Urinary bladder (tissue), 4 donors: ENCODE measurements around the gene ANKH. TPM values are rescaled to one million over a fixed set of nuclear protein-coding genes. Genes with fewer than 3 reads are reported as not detected.
"Not testable (repeated sequence)": the region's sequence is repeated elsewhere in the genome, so short reads cannot be mapped to it uniquely, and the experiment has no call there.

Source experiments
- DNase-seq: peaks from one replicate; pipeline ENCODE4 v3.0.0-alpha.2; 2015; ENCODE audit errors: extremely low spot score
- H3K27ac ChIP-seq: one replicate; pipeline ENCODE4 v1.5.1; 2013; ENCODE audit warnings: low read depth, mild to moderate bottlenecking, moderate library complexity
- H3K36me3 ChIP-seq: one replicate; pipeline ENCODE4 v1.6.1; 2013; ENCODE audit warnings: mild to moderate bottlenecking, moderate library complexity; ENCODE audit not compliant: insufficient read depth
- H3K4me1 ChIP-seq: one replicate; pipeline ENCODE4 v1.6.1; 2013; ENCODE audit warnings: mild to moderate bottlenecking, moderate library complexity; ENCODE audit not compliant: insufficient read depth
- H3K4me3 ChIP-seq: one replicate; pipeline ENCODE4 v1.5.1; 2013; ENCODE audit warnings: low read depth, low read length
- WGBS: extraction: QIAGEN DNeasy Blood & Tissue Kit; methylation state at CpG from one replicate; pipeline ENCODE4 v1.1.7; 2013; 5-methylcytosine and 5-hydroxymethylcytosine counted together
- polyA plus RNA-seq: library from polyadenylated mRNA; stranded (reverse); fragments of 200-250 nt; gene quantifications from one replicate; pipeline ENCODE4 v1.2.3, GENCODE V29; 2013
- total RNA-seq: library from RNA; depleted of rRNA; stranded (reverse); fragments of >200 nt; gene quantifications from one replicate; pipeline ENCODE4 v1.2.3, GENCODE V29; 2014
- donor health status: healthy with polysubstance abuse.
- donor health status: healthy.

The ANKH gene
- total and polyA plus RNA-seq, 2 donors, result 18.1 to 23.0 TPM

- H3K27ac ChIP-seq, DNase-seq, H3K4me3 ChIP-seq, H3K4me1 ChIP-seq, H3K36me3 ChIP-seq: not testable (repeated sequence)
- WGBS, result 99% methylated on average over 4 of the region's 4 CpGs
These were observed 74.2 kb downstream of the ANKH start for GRCh38 chr5:14797385-14797784.

DNA sequence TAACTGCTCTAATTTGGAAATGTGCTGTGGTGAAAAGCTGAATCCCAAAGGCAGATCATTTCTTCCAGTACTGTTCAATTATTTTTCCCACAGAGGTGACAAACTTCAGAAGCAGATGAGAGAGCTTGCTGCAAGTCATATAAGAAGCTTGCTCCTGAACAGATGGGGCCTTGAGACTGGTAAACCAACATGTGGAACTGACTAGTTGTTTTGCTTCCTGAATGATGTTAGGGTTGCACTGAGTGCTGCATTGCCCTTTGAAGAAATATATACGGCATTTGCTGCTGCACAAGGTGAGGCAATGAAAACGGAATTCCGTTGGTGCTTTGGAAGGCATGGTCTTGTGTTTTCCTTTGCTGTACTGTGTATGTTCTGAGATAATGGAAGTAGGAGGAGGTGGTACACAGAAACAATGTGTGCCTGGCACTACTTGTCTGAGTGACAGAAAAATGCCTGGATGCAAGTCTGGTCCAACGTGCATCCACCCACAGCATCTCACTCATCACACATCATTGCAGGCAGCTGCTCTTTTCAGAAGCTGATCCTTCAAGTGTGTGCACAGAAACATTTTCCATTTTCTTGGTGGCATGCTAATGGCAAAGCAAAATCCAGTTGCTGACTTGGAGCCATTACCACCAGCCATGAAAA is 76.9 kb downstream of the ANKH start:
- WGBS, result 69% methylated on average over 4 of the region's 4 CpGs
- H3K27ac ChIP-seq, result no peak overlapping the region
- no peak for DNase-seq

GRCh38 chr5:14793851-14794250 is 77.7 kb downstream of the ANKH start:
- DNase-seq, result no peak
- H3K27ac ChIP-seq, result no peak overlapping the region
- no peaks in the 10 kb centered on the region for H3K36me3 ChIP-seq
- H3K4me1 ChIP-seq, result peaks cover 2% of the 10 kb centered on the region
- H3K4me3 ChIP-seq, result no peak overlapping the region
- 79% methylated on average over 5 of the region's 5 CpGs for WGBS

More for the DNA sequence above, 76.9 kb downstream of the ANKH start:
- H3K4me3 ChIP-seq, result no peak overlapping the region
- H3K4me1 ChIP-seq, result peaks cover 2% of the 10 kb centered on the region
- no peaks in the 10 kb centered on the region for H3K36me3 ChIP-seq

- H3K36me3 ChIP-seq, result no peaks in the 10 kb centered on the region
- no peak overlapping the region for H3K4me3 ChIP-seq
- H3K27ac ChIP-seq, result no peak overlapping the region
- peaks cover 2% of the 10 kb centered on the region for H3K4me1 ChIP-seq
- no peak for DNase-seq
- 96% methylated on average over 5 of the region's 5 CpGs for whole genome bisulfite sequencing
These were observed 80.7 kb downstream of the ANKH start for GRCh38 chr5:14790911-14791310.

GRCh38 chr5:14790220-14790619 is 81.4 kb downstream of the ANKH start:
- 75% methylated on average over 2 of the region's 2 CpGs for whole genome bisulfite sequencing
- peaks cover 2% of the 10 kb centered on the region for H3K4me1 ChIP-seq
- H3K4me3 ChIP-seq, result no peak overlapping the region
- no peak for DNase-seq
- no peaks in the 10 kb centered on the region for H3K36me3 ChIP-seq
- H3K27ac ChIP-seq, result no peak overlapping the region

GRCh38 chr5:14787801-14788579 is 83.6 kb downstream of the ANKH start:
- Histone ChIP-seq H3K4me3 (no peak overlapping the region), H3K4me1 (no peaks in the 10 kb centered on the region), H3K36me3 (no peaks in the 10 kb centered on the region), H3K27ac (no peak overlapping the region)
- WGBS, result 89% methylated on average over 6 of the region's 6 CpGs
- DNase-seq, result no peak

GRCh38 chr5:14783691-14784090 is 87.9 kb downstream of the ANKH start:
- Histone ChIP-seq H3K27ac (no peak overlapping the region), H3K4me3 (no peak overlapping the region), H3K36me3 (no peaks in the 10 kb centered on the region), H3K4me1 (no peaks in the 10 kb centered on the region)
- DNase-seq, result no peak
- 95% methylated on average over 4 of the region's 4 CpGs for WGBS

DNA sequence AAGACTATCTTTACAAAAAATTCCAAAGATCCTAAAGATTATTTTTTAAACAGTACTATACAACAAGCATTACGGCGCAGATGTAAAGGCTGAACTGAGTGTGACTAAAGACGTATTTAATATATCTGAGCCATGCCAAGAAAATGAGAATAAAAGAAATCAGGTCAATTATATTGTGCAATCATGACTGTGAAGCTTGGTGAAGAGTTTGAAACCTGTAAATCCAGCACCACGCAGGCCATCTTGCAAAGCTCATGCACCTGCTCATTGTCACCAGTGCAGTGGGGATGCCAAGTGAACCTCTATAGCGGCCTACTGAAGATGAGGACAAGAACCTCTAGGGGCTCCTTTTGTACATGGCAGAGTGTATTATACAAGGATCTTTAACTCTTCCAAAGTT is 89.0 kb downstream of the ANKH start:
- no peaks in the 10 kb centered on the region for H3K4me1 ChIP-seq
- no peak for DNase-seq
- 94% methylated on average over 5 of the region's 5 CpGs for WGBS
- H3K4me3 ChIP-seq, result no peak overlapping the region
- H3K36me3 ChIP-seq, result no peaks in the 10 kb centered on the region
- no peak overlapping the region for H3K27ac ChIP-seq

GRCh38 chr5:14781106-14781505 is 90.5 kb downstream of the ANKH start:
- Histone ChIP-seq H3K36me3 (no peaks in the 10 kb centered on the region), H3K4me1 (no peaks in the 10 kb centered on the region), H3K4me3 (no peak overlapping the region), H3K27ac (no peak overlapping the region)
- DNase-seq, result no peak
- 90% methylated on average over 5 of the region's 5 CpGs for WGBS

- 89% methylated on average over 9 of the region's 9 CpGs for WGBS
- no peaks in the 10 kb centered on the region for H3K4me1 ChIP-seq
- DNase-seq, result no peak
- no peaks in the 10 kb centered on the region for H3K36me3 ChIP-seq
- H3K27ac ChIP-seq, result no peak overlapping the region
- H3K4me3 ChIP-seq, result no peak overlapping the region
These were observed 91.6 kb downstream of the ANKH start for GRCh38 chr5:14779975-14780374.

GRCh38 chr5:14778792-14779070 is 92.8 kb downstream of the ANKH start:
- H3K27ac ChIP-seq, result no peak overlapping the region
- 80% methylated on average over 4 of the region's 4 CpGs for WGBS
- no peak for DNase-seq
- H3K36me3 ChIP-seq, result no peaks in the 10 kb centered on the region
- no peak overlapping the region for H3K4me3 ChIP-seq
- H3K4me1 ChIP-seq, result no peaks in the 10 kb centered on the region

DNA sequence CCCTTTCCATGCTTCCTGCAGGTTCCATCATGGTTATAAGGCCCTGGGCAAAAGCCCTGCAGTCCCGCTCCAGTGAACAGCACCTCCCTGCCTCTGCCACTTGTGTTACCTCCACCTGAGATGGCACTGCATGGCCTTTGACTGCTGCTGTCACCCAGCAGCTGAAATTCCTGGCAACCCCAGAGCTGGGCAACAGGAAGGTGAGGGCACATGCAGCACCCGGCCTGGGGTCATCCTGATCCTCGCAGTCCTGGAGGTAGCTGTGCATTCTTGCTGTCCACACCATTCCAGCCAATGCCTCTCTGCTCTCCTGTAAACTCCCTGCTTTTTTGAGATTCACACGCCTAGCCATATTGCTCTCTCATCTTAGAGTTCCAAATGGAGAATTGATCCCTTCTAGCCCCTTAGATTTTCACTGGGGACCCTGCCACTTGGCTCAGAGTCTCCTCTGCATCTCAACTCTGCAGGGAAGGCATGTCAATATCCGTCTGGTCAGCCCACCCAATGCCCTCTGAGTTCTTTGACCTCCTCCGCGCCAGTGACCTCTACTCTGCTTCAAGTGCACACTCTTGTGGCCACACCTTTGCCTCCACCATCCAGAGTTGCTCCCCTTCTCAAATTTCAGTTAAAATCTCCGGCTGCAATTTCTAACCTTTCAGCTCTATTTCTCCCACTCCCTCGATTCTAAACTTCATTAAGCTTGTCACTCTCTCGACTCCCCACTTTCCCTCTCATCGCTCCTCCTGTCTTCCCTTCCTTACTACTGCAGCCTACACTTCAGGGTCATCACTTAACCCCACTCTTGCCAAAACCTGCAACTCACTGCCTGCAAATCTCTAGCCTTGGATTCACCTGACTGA is 93.4 kb downstream of the ANKH start:
- DNase-seq, result no peak
- 91% methylated on average over 11 of the region's 11 CpGs for WGBS
- H3K27ac ChIP-seq, result no peak overlapping the region
- H3K4me1 ChIP-seq, result no peaks in the 10 kb centered on the region
- no peaks in the 10 kb centered on the region for H3K36me3 ChIP-seq
- no peak overlapping the region for H3K4me3 ChIP-seq

- H3K36me3 ChIP-seq, result no peaks in the 10 kb centered on the region
- 73% methylated on average over 6 of the region's 6 CpGs for WGBS
- H3K27ac ChIP-seq, result no peak overlapping the region
- H3K4me1 ChIP-seq, result no peaks in the 10 kb centered on the region
- DNase-seq, result no peak
- H3K4me3 ChIP-seq, result no peak overlapping the region
These were observed 94.4 kb downstream of the ANKH start for GRCh38 chr5:14777187-14777586.

DNA sequence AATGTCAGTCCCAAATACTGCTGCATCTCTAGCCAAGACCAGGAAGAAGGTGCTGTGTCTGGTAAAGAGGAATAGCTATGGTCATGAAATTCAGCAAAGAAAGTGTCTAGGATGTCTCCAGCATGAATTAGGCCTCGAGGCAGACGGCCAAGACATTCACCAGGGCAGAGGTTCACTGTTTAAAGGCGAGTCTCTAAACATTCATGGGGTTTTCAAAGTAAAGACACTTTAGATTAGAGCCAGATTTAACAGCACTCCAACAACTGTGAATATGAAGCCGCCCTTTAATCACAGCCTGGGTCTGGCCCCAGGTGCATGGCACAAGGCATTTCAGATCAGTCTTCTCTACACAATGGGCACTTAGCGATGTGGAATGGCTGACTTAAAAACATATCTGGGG is 95.0 kb downstream of the ANKH start:
- H3K4me3 ChIP-seq, result no peak overlapping the region
- no peaks in the 10 kb centered on the region for H3K4me1 ChIP-seq
- WGBS, result 63% methylated on average over 5 of the region's 5 CpGs
- no peak overlapping the region for H3K27ac ChIP-seq
- no peaks in the 10 kb centered on the region for H3K36me3 ChIP-seq
- DNase-seq, result no peak
